Colon (tissue), 2 donors: Measurements from ENCODE around the gene ENO4.

Experiments
- FAIRE-seq: peaks from 2 replicates; lab custom pipeline; 2012; peaks lifted over from hg19 to GRCh38; lab: Jason Lieb, UNC
- donor health status: control.
- donor health status: control.

Gene ENO4

DNA sequence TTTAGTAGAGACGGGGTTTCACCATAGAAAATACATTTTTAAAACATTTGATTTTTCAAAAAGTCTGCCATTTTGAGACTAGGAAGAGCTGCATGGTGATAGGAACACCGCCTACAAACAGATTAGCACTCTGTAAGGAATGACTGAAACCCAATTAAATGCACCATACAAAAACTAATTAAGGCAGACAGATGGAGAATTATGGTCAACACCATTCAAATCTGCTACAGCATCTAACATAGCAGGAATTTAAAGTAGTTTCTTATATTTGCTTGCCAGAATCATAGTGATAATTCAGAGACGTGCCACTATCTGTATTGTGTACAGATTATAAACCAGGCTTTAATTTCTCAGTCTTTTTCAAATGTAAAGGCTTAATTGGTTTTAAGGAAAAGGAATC is 68.2 kb downstream of the ENO4 start:
- FAIRE-seq = no peak

DNA sequence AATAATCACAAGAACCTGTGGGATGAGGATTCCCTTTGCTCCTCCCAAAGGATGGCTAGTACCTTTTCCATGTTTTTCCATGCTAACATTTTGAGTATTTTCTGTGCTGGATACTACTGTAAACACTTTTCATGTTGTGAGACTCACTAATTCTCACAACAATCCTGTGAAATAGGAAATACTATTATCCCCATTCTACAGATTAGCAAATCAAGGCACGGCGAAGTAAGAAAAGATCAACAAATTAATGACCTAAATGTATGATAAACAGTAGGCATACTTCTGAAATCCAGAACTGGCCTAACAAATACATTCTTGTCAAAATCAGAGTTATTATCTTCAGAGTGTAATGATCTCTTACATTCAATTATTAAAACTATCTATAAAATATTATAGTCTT is 69.3 kb downstream of the ENO4 start:
- no peak for FAIRE-seq

DNA sequence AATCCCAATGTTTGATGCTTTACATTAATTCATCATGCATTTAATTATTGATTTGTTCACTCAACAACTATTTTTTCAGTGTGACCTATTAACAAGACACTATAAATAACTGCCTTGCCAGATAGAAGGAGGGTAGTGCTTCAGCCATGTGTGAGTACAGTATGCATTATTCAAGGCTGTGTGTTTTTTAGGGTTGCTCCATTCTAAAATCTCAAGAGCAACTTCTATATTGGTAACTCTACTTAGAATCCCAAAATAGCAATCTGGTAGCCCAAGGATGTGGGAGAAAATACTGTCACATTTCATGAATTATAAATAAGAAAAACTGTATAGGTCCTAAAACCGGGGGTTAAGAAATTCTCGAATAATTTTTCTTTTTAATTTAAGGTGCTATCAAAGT is 69.9 kb downstream of the ENO4 start:
- no peak for FAIRE-seq

DNA sequence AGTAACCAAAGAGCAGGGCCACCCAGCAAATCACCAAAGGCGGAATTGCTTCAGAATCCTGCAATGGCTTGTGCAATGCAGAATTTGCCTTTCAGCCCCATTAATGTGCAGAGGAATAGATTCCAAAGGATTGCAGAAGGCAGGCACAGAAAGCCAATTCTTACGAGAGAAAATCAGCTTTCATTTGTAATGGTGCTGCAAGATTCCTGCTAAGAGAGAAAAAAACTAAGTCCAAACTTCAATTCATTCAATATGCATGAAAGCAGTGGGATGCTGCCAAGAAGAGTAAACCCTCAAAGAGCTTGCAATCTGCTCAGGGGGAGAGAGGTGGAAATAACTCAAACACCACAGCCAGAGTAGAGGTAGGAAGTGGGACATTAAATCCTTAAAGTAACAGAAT is 70.4 kb downstream of the ENO4 start:
- FAIRE-seq = no peak

DNA sequence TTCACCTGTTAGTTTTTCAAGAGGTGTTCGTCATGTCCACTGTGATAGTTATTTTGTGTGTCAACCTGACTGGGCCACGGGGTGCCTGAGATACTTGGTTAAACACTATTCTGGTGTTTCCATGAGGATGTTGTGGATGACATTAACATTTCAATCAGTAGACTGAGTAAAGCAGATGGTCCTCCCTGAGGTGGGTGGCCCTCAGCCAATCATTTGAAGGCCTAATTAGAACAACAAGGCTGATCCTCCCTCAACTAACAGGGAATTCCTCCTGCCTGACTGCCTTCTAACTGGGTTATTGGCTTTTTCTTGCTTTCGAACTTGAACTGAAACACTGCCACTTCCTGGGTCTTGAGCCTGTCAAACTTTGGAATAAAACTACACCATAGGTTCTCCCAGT is 75.8 kb downstream of the ENO4 start:
- no peak for FAIRE-seq

DNA sequence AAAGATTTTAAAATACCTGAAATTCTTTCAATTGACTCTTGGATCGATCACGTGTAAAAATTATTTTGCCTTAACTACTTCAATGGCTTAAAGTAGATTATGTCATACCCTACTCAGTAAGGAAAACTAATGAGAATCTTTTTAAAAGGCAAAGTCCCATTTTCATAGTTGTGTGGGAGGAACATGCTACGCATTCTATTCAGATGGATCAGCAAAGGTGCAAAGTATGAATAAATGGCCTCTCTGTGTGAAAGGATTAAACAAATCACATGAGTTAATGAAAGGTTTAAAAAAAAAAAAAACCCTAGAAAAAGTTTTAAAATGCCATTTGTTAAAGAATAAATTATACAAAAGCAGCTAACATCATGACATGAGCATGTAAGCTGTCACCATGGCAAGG is 77.1 kb downstream of the ENO4 start:
- FAIRE-seq = no peak

DNA sequence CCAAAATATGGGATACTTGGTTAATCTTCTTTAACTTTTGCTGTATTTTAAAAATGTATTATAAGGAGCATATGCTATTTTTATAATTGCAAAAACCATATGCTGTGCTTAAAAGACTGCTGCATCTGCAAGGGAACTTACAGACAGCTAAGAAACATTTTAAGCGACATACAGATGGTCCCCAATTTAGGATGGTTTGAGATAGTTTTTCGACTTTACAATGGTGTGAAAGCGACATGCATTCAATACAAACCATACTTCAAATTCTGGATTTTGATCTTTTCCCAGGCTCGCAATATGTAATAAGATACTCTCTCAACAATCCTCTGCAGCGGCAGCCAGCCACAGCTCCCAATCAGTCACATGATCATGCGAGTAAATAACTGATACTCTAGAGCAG is 82.5 kb downstream of the ENO4 start:
- no peak for FAIRE-seq
